Measurements from ENCODE around the gene RPS6KA4. TPM values are rescaled to one million over a fixed set of nuclear protein-coding genes. Genes with fewer than 3 reads are reported as not detected.

The RPS6KA4 gene
- total RNA-seq, 2 donors from 2014 or later, result 23.2 to 23.8 TPM

DNA sequence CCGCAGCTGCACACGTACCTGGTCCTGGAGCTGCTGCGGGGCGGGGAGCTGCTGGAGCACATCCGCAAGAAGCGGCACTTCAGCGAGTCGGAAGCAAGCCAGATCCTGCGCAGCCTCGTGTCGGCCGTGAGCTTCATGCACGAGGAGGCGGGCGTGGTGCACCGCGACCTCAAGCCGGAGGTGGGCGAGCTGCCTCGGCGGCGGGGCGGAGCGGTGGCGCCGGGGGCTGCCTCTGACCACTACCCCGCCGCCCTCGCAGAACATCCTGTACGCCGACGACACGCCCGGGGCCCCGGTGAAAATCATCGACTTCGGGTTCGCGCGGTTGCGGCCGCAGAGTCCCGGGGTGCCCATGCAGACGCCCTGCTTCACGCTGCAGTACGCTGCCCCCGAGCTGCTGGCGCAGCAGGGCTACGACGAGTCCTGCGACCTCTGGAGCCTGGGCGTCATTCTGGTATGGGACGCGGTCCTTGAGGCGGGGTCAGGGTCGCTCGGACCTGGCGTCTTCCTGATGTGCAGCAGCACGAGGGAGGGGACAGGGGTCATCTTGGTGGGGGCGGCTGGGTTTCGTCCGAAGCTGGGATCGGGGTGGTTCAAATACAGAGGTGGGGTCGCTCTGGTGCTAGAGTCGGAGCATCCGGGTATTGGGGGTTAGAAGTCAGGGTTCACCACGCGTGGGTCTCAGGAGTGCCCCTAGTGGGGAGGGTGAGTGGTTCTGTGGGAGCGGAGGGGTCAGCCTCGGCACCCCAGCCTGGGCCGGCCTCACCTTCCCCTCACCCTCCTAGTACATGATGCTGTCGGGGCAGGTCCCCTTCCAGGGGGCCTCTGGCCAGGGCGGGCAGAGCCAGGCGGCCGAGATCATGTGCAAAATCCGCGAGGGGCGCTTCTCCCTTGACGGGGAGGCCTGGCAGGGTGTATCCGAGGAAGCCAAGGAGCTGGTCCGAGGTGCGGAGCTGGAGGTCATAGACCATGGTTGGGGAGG lies 10.8 kb downstream of the RPS6KA4 start:
- H3K36me3 Mint-ChIP-seq, result peaks cover 0 to 6% of the 10 kb centered on the region in 2 donors
- H3K27ac Mint-ChIP-seq, result no peak overlapping the region
- H3K9me3 Mint-ChIP-seq, result no peaks in the 10 kb centered on the region
- DNase-seq (ENCODE audit: low spot score in 2 of 2) (no peak), ATAC-seq (no peak)

DNA sequence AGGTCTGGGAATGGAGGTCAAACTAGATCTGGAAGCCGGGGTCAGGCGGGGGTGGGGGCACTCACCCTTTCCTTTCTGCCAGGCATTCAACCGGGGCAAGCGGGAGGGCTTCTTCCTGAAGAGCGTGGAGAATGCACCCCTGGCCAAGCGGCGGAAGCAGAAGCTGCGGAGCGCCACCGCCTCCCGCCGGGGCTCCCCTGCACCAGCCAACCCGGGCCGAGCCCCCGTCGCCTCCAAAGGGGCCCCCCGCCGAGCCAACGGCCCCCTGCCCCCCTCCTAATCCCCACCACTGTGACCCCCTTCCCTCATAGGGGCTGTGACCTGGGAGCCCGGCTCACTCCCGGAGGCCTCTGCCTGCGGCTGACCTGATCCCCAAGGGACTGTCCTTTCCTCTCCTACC lies 12.2 kb downstream of the RPS6KA4 start:
- Mint-ChIP-seq H3K27ac (no peak overlapping the region), H3K9me3 (no peaks in the 10 kb centered on the region), H3K36me3 (peaks cover 0 to 6% of the 10 kb centered on the region in 2 donors)

DNA sequence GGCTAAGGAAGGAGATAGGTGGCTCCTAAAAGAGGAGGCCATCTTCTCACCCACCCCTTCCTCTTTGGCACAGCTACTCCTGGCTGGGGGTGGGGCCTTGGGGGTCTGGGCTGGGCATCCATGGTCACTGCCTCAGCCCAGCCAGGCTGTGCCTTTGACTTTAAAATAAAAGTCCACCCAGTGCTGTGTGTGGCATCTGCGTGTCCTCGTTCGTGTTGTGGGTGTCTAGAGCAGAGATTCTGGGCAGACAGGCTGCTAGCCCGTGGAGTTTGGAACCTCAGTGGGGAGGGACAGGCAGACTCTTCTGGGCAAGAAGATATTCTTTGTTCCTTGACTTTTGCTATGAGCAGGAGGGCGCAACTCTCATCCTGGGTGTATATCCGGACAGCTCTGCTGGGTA lies 13.1 kb downstream of the RPS6KA4 start:
- ATAC-seq (no peak), DNase-seq (ENCODE audit: low spot score in 2 of 2) (no peak)
- Mint-ChIP-seq H3K27ac (no peak overlapping the region), H3K36me3 (peaks cover 0 to 6% of the 10 kb centered on the region in 2 donors), H3K9me3 (no peaks in the 10 kb centered on the region)

More for the DNA sequence above, 12.2 kb downstream of the RPS6KA4 start:
- ATAC-seq, result no peak
- DNase-seq (ENCODE audit: low spot score in 2 of 2), result no peak

DNA sequence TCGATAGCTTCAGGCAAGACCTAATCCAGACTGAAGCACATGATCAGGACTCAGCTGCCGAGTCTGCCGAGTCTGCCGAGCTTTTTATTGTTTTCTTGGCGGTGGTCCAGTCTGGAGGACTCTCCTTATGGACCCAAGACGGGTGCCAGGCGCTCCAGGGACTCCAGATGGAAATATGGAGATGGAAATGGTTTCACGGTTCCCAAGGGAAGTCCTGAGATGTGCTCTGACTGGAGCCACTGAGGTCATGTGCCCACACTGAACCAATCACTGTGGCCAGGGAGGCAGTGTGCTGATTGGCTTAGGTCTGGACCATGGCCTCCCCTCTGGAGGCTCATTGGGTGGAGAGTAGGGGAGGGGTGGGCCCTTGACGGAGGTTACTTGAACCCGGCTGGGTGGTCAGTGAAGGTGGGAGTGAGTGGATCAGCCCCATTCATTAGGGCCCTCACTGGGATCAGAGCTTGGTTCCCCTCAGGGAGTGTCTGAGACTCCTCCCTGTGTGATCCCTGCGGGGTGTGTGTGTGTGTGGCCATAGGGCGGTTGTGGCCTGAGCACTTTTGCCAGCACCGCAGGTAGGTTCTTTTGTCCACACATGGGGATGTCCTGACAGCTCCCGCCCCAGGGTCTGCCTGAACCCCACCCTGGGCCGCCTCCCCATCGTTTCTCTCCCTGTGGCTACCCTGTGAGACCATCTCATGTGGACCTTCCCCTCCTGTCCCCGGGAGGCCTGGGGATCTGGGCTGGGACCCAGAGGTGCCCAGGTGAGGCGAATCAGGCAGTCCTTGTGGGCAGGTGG lies 14.0 kb downstream of the RPS6KA4 start:
- Mint-ChIP-seq H3K36me3 (peaks cover 0 to 6% of the 10 kb centered on the region in 2 donors), H3K9me3 (no peaks in the 10 kb centered on the region), H3K27ac (peak overlapping the region in 1 of 2 donors; percentile 84)
- ATAC-seq (peak; percentile 55 to 56), DNase-seq (ENCODE audit: low spot score in 2 of 2) (no peak)

DNA sequence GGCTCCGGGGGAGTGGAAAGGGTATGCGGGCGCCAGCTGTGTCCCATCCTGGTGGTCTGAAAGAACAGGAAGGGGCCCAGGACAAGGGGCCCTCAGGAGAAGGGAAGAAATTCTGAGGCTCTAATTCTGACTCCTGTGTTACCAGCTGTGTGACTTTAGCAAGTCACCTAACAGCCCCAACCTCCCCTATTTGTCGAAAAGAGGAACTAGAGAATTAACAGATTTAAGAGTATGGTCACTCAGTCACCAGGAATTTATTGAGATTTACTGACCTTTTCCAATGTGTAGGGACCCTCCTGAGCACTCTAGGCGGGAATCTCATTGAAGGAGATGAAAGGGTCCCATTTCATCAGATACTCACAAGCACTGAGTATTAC lies 14.6 kb downstream of the RPS6KA4 start:
- Mint-ChIP-seq H3K9me3 (no peaks in the 10 kb centered on the region), H3K27ac (peak overlapping the region in 1 of 2 donors; percentile 60), H3K36me3 (peaks cover 0 to 6% of the 10 kb centered on the region in 2 donors)
- no peak for ATAC-seq
- no peak for DNase-seq (ENCODE audit: low spot score in 2 of 2)

DNA sequence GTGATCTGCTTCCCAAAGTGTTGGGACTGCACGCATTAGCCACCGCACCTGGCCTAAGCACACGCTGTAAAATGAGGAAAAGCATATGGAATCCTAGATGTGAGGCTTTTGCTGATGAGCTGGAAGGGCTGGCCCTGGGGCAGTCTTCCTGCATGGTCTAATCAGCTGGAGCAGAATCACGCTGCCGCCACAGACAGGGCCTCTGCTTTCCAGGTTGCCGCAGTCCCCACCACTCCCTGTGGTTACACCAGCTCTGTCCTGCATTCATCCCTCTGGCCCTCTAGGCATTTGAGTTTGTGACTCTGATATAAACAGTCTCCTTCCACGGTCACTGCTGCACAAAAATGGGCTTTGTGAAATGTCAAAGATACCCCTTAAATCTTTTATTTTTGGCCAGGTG lies 17.1 kb downstream of the RPS6KA4 start:
- ATAC-seq (no peak), DNase-seq (ENCODE audit: low spot score in 2 of 2) (no peak)
- Mint-ChIP-seq H3K36me3 (no peaks in the 10 kb centered on the region), H3K27ac (no peak overlapping the region), H3K9me3 (no peaks in the 10 kb centered on the region)

DNA sequence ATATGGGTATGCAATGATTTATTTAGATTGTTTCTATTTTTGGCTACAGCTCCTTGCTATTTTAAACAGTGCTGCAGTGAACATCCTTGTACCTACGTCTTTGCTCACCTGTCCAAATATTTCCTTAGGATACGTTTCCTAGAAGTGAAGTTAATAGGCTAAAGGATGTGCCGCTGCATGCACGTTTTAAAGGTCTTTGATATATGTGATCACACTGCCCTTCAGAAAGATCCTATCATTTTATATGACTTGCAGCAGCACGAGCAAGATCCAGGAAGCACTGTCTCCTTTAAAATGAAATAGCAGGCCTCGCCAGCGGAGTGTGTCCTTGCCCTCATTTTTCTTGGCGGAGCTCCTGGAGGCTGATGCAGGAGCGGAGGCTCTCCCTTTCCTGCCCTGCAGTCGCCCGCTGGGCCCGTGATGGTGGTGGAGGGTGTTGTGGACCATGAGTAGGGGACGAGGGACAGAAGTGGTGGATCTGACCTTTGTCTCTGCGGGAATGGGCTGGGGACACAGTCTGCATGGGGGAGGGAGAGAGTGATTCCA lies 19.4 kb downstream of the RPS6KA4 start:
- H3K9me3 Mint-ChIP-seq, result no peaks in the 10 kb centered on the region
- H3K36me3 Mint-ChIP-seq, result no peaks in the 10 kb centered on the region
- H3K27ac Mint-ChIP-seq, result no peak overlapping the region
- DNase-seq (ENCODE audit: low spot score in 2 of 2), result no peak
- no peak for ATAC-seq

DNA sequence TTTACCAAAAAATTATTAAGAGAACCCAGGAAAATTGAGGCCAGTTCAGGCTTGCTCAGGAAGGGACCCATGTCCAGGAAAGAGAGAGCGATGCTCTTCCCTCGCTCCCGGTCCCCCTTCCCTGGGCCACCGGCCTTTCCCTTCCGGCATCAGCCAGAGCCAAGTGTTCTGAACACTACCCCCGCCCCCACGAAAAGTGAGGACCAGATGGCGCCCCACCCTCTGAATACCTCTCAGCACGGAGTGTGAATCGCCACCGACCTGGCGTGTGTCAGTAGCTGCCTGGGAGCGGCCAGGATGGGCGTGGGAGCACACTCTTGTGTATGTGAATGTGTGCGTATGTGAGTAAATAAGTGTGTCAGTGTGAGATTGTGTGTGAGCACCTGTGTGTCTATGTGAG lies 20.2 kb downstream of the RPS6KA4 start:
- ATAC-seq (no peak), DNase-seq (ENCODE audit: low spot score in 2 of 2) (no peak)
- Mint-ChIP-seq H3K9me3 (no peaks in the 10 kb centered on the region), H3K27ac (no peak overlapping the region), H3K36me3 (no peaks in the 10 kb centered on the region)

DNA sequence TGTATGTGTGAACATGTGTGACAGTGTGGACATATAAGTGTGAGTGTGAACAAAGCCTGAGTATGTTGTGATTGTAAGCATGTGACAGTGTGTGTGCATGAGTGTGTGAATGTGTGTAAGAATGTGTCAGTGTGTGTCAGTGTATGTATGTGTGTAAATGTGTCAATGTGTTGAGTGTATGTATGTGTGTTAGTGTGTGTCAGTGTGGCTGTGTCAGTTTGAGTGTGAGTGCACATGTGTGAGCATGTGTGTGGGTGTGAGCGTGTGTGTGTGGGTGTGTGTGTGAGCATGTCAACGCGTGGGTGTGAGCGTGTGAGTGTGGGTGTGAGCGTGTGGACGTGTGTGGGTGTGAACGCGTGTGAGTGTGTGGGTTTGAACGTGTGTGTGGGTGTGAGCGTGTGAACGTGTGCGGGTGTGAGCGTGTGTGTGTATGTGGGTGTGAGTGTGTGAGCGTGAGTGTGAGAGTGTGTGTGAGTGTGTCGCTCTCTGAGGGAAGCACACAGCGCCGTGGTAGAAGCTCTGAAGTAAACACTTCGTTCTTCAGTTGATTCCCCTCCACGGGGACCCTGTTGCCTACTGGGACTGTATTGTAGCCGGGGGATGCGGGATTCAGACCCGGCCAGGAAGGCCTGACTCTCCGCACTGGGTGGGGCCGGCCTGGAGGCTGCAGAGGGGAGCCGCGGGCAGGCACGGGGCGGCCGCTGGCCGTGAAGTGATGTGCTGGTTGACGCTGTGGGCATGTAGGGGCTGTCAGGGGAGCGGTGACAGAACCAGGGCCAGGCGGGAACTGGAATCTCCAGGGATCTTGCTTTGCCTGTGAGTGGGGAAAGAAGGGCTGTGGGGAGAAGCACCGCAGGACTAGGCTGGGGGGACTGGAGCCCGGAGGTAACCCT lies 21.1 kb downstream of the RPS6KA4 start:
- no peak for DNase-seq (ENCODE audit: low spot score in 2 of 2)
- Mint-ChIP-seq H3K36me3 (no peaks in the 10 kb centered on the region), H3K27ac (no peak overlapping the region), H3K9me3 (no peaks in the 10 kb centered on the region)
- no peak for ATAC-seq

DNA sequence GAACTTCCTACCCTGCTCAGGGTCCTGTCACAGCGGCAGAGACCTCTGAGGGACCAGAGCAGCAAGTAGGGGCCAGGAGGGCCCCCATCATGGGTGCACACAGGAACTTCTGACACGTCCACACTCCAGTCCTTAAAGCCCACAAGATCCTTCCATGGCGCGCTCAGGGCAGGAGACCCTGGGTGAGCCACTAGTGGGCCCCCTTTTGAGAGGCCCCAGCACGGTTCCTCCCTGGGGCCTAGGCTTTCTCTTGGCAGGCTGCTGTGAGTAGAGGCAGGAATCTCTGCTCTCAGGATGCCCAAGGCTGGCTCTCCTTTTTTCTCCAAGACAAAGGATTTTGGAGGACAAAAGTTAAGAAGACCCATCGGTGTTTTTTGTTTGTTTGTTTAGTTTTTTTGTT lies 22.4 kb downstream of the RPS6KA4 start:
- Mint-ChIP-seq H3K27ac (no peak overlapping the region), H3K36me3 (no peaks in the 10 kb centered on the region), H3K9me3 (no peaks in the 10 kb centered on the region)
- no peak for DNase-seq (ENCODE audit: low spot score in 2 of 2)
- no peak for ATAC-seq

DNA sequence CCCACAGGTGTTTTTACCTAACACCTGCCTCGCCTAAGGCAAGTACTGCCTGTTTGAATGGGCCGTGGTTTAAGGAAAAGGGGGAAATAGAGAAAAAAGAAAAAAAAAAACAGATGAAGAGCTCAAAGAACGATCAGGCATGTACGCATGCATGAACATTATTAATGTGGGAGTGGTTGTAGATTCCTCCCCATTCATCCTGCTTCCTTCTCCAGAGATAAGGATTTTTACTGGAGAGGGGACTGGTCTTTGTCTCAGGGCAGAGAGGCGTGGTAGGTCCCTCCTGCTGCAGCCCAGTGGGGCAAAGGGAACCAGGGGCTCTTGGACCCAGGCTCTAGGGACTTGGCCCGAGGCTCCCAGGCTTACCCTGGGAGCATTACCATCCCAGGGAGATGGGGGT lies 23.1 kb downstream of the RPS6KA4 start:
- Mint-ChIP-seq H3K36me3 (no peaks in the 10 kb centered on the region), H3K27ac (no peak overlapping the region), H3K9me3 (no peaks in the 10 kb centered on the region)
- DNase-seq (ENCODE audit: low spot score in 2 of 2) (no peak), ATAC-seq (no peak)

DNA sequence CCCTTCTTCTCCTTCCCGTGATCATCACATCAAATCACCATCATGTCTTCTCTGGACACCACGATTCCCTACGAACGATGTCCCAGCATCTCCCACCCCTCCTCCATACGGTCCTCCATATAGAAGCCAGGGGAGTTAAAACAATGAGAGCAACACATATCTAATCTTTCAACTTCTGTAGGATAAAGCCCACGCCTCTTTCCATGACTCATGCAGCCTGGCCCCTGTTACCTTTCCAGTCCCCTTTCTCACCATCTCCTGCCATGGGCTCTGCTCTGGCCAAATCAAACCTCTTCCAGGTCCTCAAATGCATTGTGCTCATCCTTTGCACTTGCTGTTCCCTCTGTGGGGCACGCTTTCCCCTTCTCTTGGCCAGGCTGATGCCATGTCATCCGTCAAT lies 23.6 kb downstream of the RPS6KA4 start:
- Mint-ChIP-seq H3K27ac (no peak overlapping the region), H3K36me3 (no peaks in the 10 kb centered on the region), H3K9me3 (no peaks in the 10 kb centered on the region)
- ATAC-seq (no peak), DNase-seq (ENCODE audit: low spot score in 2 of 2) (no peak)

DNA sequence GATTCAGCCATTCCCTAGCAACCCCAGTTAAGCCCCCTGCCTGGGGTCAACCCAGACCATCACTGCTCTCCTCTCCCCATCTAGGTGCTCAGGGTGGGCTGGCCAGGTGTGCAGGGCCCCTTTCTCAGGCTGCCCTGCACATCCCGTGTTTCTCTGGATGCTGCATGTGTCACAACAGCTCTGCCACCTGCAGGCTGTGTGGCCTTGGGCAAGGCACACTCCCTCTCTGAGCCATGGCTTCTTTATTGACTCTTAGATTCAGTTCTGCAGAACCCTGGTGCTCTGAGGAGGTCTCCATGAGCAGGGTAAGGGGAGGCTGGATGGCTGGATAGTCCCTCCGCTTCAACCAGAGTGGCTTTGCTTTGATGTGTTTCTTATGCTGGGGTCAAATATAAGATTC lies 24.6 kb downstream of the RPS6KA4 start:
- H3K36me3 Mint-ChIP-seq, result no peaks in the 10 kb centered on the region
- DNase-seq (ENCODE audit: low spot score in 2 of 2) (no peak), ATAC-seq (no peak)

DNA sequence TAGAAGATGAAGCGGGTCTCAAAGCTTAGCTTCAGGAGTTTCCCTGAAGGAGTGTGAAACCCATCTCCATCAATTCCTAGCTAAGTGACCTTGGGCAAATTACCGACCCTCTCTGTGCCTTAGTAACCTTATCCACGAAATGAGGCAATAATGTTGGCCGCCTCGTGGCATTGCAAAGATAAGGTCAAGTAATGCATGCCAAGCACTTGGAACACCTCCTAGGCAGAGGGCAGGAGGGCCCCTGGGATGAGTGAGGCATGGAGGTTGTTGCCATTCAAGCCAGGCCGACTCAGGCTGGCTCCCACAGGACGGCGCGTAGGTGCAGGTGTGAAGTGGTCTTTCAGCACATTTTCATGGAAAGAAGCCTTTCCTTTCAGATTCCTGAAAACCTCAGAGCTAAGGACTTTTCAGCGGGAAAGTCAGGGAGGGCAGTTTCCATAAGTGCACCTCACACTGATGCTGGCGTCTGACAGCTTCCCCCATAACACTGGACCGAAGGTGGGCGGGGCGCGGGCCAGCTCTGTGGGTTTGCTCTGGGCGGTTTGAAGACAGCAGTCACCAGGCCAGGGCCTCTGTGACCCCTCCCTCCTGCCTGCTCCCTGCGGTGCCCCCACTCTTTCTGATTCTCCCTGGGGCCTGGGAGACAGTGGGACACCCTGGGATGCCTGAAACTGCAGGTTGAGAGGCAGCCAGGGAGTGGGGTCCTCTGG lies 25.2 kb downstream of the RPS6KA4 start:
- Mint-ChIP-seq H3K36me3 (no peaks in the 10 kb centered on the region), H3K9me3 (peaks cover 0 to 5% of the 10 kb centered on the region in 2 donors), H3K27ac (no peak overlapping the region)
- ATAC-seq (no peak), DNase-seq (ENCODE audit: low spot score in 2 of 2) (no peak)

More for the DNA sequence above, 24.6 kb downstream of the RPS6KA4 start:
- Mint-ChIP-seq H3K27ac (no peak overlapping the region), H3K9me3 (peaks cover 0 to 3% of the 10 kb centered on the region in 2 donors)

DNA sequence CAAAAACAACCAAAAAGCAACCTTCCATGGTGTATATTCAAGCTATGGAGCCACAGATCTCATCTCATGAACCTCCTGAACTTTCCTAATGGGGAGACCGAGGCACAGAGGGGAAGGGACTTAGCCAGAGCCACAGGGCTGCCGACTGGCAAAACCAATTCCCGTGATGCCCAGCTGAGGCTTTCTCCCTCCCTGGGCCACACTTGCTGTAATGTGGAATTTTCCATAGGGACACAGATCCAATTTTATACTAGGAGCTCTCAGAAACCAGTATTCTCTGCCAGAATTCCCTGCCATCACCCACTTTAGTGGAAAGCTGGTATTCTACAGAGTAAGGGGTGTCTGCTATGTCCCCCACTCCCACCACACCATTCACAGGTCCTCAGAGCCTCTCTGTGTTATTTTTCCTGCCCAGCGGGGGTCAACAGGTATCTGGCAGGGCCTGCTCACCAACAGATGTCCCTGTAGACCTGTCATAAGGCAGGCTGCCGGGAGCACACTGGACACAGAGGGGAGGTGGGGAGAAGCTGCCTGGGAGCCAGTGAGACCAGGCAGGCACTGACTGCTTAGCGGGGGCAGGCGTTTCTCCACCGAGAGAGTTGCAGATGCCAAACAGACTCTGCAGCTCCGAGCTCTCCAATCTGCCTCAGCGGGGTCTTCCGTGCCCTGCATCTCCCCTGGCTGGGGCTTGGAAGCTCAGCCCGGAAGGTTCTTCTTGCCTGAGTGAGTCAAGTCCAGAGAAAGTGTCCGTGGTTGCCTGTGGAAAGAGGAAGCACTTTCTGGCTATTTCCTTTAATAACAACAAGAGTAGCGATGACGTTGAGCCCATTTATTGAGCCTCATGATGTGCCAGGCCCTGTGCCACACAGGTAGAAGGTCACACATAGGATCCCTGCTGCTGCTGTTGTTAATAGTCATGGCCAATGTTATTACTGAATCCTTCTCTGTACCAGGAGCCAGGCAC lies 26.3 kb downstream of the RPS6KA4 start:
- Mint-ChIP-seq H3K36me3 (peaks cover 0 to 9% of the 10 kb centered on the region in 2 donors), H3K9me3 (peaks cover 0 to 15% of the 10 kb centered on the region in 2 donors), H3K27ac (no peak overlapping the region)
- ATAC-seq, result no peak
- DNase-seq (ENCODE audit: low spot score in 2 of 2), result no peak

Measured in activated naive CD4-positive, alpha-beta T cell treated with anti-CD3 and anti-CD28 coated beads, Interleukin-2, amount 50 U/mL, for 72 hours (primary cell).